Measurements from ENCODE around the gene SPEM1. TPM values are rescaled to one million over a fixed set of nuclear protein-coding genes. Genes with fewer than 3 reads are reported as not detected.

The SPEM1 gene
- total and polyA plus RNA-seq, 11 donors, result not detected

DNA sequence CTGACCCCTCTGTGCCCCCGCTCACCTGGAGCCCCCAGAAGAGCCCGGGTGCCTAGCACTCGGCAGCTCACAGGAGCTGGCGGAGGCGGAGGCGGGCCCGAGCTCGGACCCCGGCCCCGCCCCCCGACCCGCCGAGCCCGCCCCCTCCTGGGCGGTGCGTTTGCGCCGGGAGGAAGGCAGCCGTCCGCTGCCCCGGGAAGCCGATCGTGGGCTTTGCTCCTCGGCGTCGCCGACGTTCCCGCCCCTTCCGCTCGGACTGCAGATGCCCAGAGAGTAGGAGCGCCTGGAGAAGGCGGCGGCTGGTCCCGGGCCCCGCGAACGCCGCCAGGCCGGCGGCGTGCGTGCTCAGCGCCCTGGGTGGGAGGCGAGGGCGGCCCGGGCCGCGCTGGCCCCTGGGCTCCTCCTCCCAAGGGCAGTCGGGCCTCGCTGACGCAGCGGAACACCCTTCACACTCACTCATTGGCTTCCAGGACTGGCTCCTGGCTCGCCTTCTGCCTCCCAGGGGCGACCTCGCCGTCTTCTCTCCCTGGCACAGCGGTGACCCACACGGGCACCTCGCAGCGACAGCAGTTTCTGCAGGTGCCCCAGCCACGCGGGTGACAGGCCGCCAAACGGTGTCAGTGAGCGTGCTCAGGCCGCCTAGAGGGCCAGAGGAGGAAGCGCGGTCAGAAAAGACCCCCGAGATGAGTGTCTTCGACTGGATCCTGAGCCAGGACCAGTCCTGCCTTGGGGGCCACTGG is 25.5 kb upstream of the SPEM1 start, which contains the start of gene PLSCR3:
Gene PLSCR3 (minus strand): TSS at position 74 of the 740 bp plus-strand sequence. CDS start 415 bp downstream, outside the sequence.
- Histone ChIP-seq H3K4me1 (peaks cover 0 to 27% (median 17%) of the 10 kb centered on the region in 12 donors), H3K36me3 (peaks cover 0 to 32% (median 20%) of the 10 kb centered on the region in 9 donors), H3K27ac (peak within 1 kb of the TSS; percentile 88 to 99 (median 96)), H3K9me3 (no peaks in the 10 kb centered on the region), H3K27me3 (no peaks in the 10 kb centered on the region), H3K4me3 (peak within 1 kb of the TSS; percentile 76 to 96 (median 86))
- WGBS, 4 donors, result 0 to 1% (median 0%) methylated on average over 29 to 71 of the region's 71 CpGs
- intact Hi-C loops (cut with DNase I), result loop anchor here in 5 of 10 donors (1.0 to 5.0 kb wide), 3 partner anchors 10 to 42 kb away; partner anchors contain the start of genes TMEM95 (in 4 of the 5), KCTD11 (in 1 of the 5) and TMEM256 (in 1 of the 5)
- ATAC-seq (peak; percentile 75 to 94 (median 93)), DNase-seq (peak; percentile 88 to 94 (median 93))
- TF ChIP-seq POLR2A (IDR thresholded peaks at IDR 0.05), result peak; percentile 50 to 93
- TF ChIP-seq, protein P1, sequence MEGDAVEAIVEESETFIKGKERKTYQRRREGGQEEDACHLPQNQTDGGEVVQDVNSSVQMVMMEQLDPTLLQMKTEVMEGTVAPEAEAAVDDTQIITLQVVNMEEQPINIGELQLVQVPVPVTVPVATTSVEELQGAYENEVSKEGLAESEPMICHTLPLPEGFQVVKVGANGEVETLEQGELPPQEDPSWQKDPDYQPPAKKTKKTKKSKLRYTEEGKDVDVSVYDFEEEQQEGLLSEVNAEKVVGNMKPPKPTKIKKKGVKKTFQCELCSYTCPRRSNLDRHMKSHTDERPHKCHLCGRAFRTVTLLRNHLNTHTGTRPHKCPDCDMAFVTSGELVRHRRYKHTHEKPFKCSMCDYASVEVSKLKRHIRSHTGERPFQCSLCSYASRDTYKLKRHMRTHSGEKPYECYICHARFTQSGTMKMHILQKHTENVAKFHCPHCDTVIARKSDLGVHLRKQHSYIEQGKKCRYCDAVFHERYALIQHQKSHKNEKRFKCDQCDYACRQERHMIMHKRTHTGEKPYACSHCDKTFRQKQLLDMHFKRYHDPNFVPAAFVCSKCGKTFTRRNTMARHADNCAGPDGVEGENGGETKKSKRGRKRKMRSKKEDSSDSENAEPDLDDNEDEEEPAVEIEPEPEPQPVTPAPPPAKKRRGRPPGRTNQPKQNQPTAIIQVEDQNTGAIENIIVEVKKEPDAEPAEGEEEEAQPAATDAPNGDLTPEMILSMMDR (IDR thresholded peaks at IDR 0.05), result peak in 8 of 12 donors; percentile 9 to 45 (median 31)

GRCh38 chr17:7396147-7396546 is 24.0 kb upstream of the SPEM1 start:
- 90 to 96% (median 92%) methylated on average over 4 of the region's 4 CpGs for WGBS, 4 donors
- Histone ChIP-seq H3K4me3 (no peak overlapping the region), H3K27ac (no peak overlapping the region), H3K9me3 (no peaks in the 10 kb centered on the region), H3K4me1 (peaks cover 0 to 23% (median 17%) of the 10 kb centered on the region in 12 donors), H3K36me3 (peaks cover 0 to 17% (median 8%) of the 10 kb centered on the region in 9 donors), H3K27me3 (no peaks in the 10 kb centered on the region)
- ATAC-seq (no peak), DNase-seq (no peak)
- TF ChIP-seq, protein P1 (IDR thresholded peaks at IDR 0.05), result no peak
- TF ChIP-seq POLR2A (IDR thresholded peaks at IDR 0.05), result no peak
- intact Hi-C loops (cut with DNase I), result no loop called here

- intact Hi-C loops (cut with DNase I), result no loop called here
- DNase-seq (no peak), ATAC-seq (no peak)
- Histone ChIP-seq H3K36me3 (no peaks in the 10 kb centered on the region), H3K4me3 (no peak overlapping the region), H3K27me3 (no peaks in the 10 kb centered on the region), H3K4me1 (peaks cover 5 to 31% (median 22%) of the 10 kb centered on the region in 12 donors), H3K9me3 (no peaks in the 10 kb centered on the region), H3K27ac (no peak overlapping the region)
- 83 to 89% (median 87%) methylated on average over 2 of the region's 2 CpGs for WGBS, 4 donors
- TF ChIP-seq, protein P1 (IDR thresholded peaks at IDR 0.05), result no peak
- no peak for TF ChIP-seq POLR2A (IDR thresholded peaks at IDR 0.05)
These were observed 21.5 kb upstream of the SPEM1 start for GRCh38 chr17:7398612-7399011.

All from heart left ventricle (tissue), 16 donors.